PFSK-1 (cell line): ENCODE data around the gene LCA5L. TPM values are rescaled to one million over a fixed set of nuclear protein-coding genes. Genes with fewer than 3 reads are reported as not detected.

Source experiments
- FOXP2 ChIP-seq: optimal IDR thresholded peaks from 2 replicates; pipeline ENCODE3; 2011; ENCODE audit warnings: borderline replicate concordance, control low read depth, inconsistent platforms; ENCODE audit not compliant: insufficient read depth; ENCODE audit errors: extremely low read length, extremely low read depth
- POLR2AphosphoS5 ChIP-seq: IDR thresholded peaks from 2 replicates; pipeline ENCODE4 v1.6.1; 2012; ENCODE audit warnings: low read depth, mild to moderate bottlenecking, control low read depth, low read length, moderate library complexity
- SIN3A ChIP-seq: IDR thresholded peaks from 2 replicates; pipeline ENCODE4 v1.6.1; 2012; ENCODE audit warnings: mild to moderate bottlenecking, low read length, moderate library complexity, borderline replicate concordance; ENCODE audit not compliant: insufficient read depth
- TAF1 ChIP-seq: IDR thresholded peaks from 2 replicates; pipeline ENCODE4 v1.6.1; 2012; ENCODE audit warnings: low read length, control low read depth, borderline replicate concordance; ENCODE audit not compliant: insufficient read depth
- polyA plus RNA-seq: library from polyadenylated mRNA; unstranded; fragments of >200 nt; gene quantifications from one replicate; pipeline ENCODE4 v1.2.1, GENCODE V29; 2012; ENCODE audit warnings: low read depth, missing spikeins; ENCODE audit not compliant: insufficient read length
- TF ChIP-seq, protein P1 (sequence below), 2 experiments: IDR thresholded peaks; 2 replicates each; pipeline versions ENCODE4 v1.6.1 to v1.8.0; 2011 to 2012; ENCODE audit warnings: low read depth in 2 of 2, low read length in 2 of 2, control low read depth in 1 of 2, inconsistent platforms in 1 of 2, mild to moderate bottlenecking in 1 of 2, moderate library complexity in 1 of 2; ENCODE audit not compliant: insufficient read depth in 1 of 2

LCA5L gene
- polyA plus RNA-seq = 0.40 TPM

DNA sequence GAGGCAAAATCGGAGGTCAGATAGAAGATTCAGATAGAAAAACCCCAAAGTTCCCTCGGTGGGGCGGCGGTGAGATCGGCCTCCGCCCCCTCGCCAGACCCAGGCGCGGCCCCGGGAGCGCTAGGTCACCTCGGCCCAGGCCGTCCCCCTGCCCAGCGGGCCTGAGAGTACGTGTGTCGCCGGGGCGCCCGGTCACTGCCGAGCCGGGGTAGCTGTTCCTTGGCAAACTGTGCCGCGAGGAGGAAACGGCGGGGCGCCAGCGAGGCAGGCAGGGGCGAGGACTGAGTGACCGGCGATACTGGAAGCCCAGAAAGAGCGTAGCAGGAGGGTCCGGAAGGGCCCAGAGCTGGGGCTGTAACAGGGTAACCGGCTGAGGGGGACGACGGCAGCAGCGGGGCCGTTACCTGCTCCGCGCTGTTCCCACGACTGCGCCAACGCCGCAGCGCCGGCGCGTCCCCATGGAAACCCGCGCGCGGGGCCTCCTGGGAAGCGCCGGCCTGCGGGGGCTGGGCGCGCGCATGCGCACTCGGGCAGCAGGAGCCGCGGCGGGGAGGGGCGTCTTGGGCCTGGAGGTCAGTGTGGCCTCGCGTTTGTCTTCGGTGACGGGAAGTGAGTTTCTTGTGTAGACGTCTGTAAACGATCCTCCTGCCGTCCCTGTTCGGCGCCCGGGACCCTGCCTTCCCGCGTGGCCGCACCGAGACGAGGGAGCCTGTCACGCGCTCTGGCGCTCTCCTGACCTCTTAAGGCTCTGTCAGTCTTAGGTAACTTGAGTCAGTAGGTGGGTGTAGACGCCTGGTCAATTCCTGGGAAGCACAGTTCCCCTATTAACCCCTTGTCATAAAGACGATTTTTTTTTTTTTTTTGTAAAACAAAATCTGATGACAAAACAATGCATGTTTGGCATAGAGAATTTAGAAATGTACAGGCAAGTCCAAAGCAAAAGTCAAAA lies at the start of gene LCA5L:
Gene LCA5L (minus strand): TSS at position 458 of the 949 bp plus-strand sequence. CDS start 17,285 bp downstream, outside the sequence.
- TF ChIP-seq, protein P1, sequence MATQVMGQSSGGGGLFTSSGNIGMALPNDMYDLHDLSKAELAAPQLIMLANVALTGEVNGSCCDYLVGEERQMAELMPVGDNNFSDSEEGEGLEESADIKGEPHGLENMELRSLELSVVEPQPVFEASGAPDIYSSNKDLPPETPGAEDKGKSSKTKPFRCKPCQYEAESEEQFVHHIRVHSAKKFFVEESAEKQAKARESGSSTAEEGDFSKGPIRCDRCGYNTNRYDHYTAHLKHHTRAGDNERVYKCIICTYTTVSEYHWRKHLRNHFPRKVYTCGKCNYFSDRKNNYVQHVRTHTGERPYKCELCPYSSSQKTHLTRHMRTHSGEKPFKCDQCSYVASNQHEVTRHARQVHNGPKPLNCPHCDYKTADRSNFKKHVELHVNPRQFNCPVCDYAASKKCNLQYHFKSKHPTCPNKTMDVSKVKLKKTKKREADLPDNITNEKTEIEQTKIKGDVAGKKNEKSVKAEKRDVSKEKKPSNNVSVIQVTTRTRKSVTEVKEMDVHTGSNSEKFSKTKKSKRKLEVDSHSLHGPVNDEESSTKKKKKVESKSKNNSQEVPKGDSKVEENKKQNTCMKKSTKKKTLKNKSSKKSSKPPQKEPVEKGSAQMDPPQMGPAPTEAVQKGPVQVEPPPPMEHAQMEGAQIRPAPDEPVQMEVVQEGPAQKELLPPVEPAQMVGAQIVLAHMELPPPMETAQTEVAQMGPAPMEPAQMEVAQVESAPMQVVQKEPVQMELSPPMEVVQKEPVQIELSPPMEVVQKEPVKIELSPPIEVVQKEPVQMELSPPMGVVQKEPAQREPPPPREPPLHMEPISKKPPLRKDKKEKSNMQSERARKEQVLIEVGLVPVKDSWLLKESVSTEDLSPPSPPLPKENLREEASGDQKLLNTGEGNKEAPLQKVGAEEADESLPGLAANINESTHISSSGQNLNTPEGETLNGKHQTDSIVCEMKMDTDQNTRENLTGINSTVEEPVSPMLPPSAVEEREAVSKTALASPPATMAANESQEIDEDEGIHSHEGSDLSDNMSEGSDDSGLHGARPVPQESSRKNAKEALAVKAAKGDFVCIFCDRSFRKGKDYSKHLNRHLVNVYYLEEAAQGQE (IDR thresholded peaks at IDR 0.05; ENCODE audit: insufficient read depth in 1 of 2, low read depth in 2 of 2, low read length in 2 of 2) = no peak
- TF ChIP-seq SIN3A = peak; percentile 78; the same call in 1 of the 2 replicates
- TF ChIP-seq POLR2AphosphoS5 = peak; percentile 78
- TF ChIP-seq TAF1 = no peak
- TF ChIP-seq FOXP2 = peak; percentile 58

DNA sequence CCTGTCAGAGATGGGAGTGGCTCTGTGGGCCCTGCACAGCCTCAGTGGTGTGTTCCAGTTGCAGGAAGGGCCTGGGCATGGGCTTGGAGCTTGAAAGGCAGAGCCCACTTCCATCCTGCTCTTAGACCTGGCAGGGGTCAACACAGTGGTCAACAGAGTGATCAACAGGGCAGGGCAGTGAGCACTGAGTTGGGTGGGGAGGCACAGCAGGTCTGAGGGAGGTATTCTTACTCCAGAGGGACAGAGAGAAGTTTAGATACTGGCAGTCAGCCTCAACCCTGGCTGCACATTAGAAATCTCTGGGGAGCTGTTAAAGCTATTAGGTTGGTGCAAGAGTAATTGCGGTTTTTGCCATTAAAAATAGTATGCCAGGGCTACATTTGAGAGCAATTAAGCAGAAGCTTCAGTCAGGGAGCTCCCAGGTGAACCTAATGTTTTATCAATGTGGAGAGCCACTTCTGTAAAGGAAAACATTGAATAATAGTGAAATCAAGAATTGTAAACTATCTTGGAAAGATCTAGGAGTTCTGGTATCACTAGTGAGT lies 43.9 kb upstream of the LCA5L start:
- no peak for TF ChIP-seq POLR2AphosphoS5
- TF ChIP-seq SIN3A = no peak
- no peak for TF ChIP-seq FOXP2
- TF ChIP-seq, protein P1 (IDR thresholded peaks at IDR 0.05; ENCODE audit: insufficient read depth in 1 of 2, low read depth in 2 of 2, low read length in 2 of 2) = no peak

DNA sequence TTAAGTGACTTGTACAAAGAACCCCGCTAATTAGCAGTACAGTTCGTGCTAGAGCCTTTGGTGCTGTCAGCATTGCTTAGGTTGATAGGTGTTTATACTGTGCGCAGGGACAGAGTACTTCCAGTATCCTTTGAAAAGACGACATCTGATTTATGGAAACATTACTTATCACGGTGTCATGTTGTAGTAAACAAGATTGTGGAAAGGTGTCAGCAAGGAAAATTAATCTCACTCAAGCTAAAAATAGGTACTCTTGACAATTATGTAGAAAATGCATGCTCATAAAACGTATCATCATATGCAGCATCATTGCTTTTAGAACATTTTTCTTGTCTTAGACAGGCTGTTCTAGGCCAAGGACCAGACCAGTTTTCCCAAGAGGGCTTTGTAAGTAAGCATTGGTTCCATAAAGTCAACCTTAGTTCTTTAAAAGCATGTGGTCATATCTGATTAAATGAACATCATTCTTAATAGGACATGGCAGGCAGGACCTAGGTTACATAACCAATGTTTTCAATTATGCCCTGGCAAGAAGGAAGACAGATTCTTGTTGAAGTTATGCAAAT lies 39.2 kb upstream of the LCA5L start:
- no peak for TF ChIP-seq POLR2AphosphoS5
- no peak for TF ChIP-seq SIN3A
- no peak for TF ChIP-seq TAF1
- TF ChIP-seq, protein P1 (IDR thresholded peaks at IDR 0.05; ENCODE audit: insufficient read depth in 1 of 2, low read depth in 2 of 2, low read length in 2 of 2) = no peak
- no peak for TF ChIP-seq FOXP2

DNA sequence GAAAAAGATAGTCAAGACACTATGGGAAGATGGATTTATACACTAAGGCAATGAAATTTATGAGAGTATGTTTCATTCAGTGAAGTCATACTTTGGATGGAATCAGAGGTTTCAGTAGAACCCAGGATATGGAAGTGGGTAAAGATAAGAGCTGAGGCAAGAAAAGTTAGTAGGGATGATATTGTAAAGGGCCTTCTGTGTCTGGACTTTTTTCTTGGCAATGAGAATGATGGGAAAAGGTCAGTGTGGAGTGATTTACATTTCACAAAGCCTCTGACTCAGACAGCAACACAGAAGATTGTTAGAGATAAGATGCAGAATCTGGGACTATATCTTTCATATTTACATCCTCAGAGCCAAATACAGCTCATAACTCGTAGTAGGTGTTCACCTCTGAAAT lies 38.3 kb upstream of the LCA5L start:
- TF ChIP-seq POLR2AphosphoS5 (no peak), FOXP2 (no peak), SIN3A (no peak), TAF1 (no peak)
- TF ChIP-seq, protein P1 (IDR thresholded peaks at IDR 0.05; ENCODE audit: insufficient read depth in 1 of 2, low read depth in 2 of 2, low read length in 2 of 2) = no peak
